Esophagus squamous epithelium (tissue), 5 donors: Measurements from ENCODE around the gene CASK. TPM values are rescaled to one million over a fixed set of nuclear protein-coding genes. Genes with fewer than 3 reads are reported as not detected.

ENCODE experiments used
- DNase-seq: peaks from one replicate; lab custom pipeline; 2025; lab: John Stamatoyannopoulos, UW
- H3K27ac ChIP-seq, 4 donors: fragments of 200-600 bp; sonication (generic); one replicate each; pipeline ENCODE4 v1.5.1; 2016 to 2019; ENCODE audit warnings: mild to moderate bottlenecking in 1 of 4
- H3K27me3 ChIP-seq, 4 donors: fragments of 200-600 bp; sonication (generic); 1 replicate in 3 of 4; 2 replicates in 1 of 4; pipeline versions ENCODE4 v1.5.1 to v1.6.0; 2017 to 2021; ENCODE audit warnings: antibody characterized with exemption in 1 of 4
- H3K36me3 ChIP-seq, 3 donors: fragments of 200-600 bp; sonication (generic); one replicate each; pipeline ENCODE4 v1.5.1; 2016 to 2019
- H3K4me1 ChIP-seq, 3 donors: fragments of 200-600 bp; sonication (generic); one replicate each; pipeline ENCODE4 v1.5.1; 2017 to 2019
- H3K4me3 ChIP-seq, 4 donors: fragments of 200-600 bp; sonication (generic); 1 replicate in 3 of 4; 2 replicates in 1 of 4; pipeline ENCODE4 v1.5.1; 2016 to 2019; ENCODE audit warnings: mild to moderate bottlenecking in 2 of 4, moderate library complexity in 1 of 4
- H3K9me3 ChIP-seq, 3 donors: fragments of 200-600 bp; sonication (generic); one replicate each; pipeline ENCODE4 v1.5.1; 2016 to 2019
- CTCF ChIP-seq, 6 experiments: fragments of 450-650 bp in 4 of 6; fragments of 200-600 bp in 2 of 6; sonication (generic) in 2 of 6; IDR thresholded peaks; one replicate each; pipeline ENCODE4 v1.5.1; 2016 to 2019; ENCODE audit warnings: antibody characterized with exemption in 6 of 6, mild to moderate bottlenecking in 4 of 6, moderate library complexity in 4 of 6
- POLR2A ChIP-seq, 4 donors: fragments of 450-650 bp; IDR thresholded peaks; one replicate each; pipeline ENCODE4 v1.6.1; 2017; ENCODE audit warnings: antibody characterized with exemption in 4 of 4, mild to moderate bottlenecking in 4 of 4, moderate library complexity in 3 of 4
- WGBS, 2 donors: methylation state at CpG; one replicate each; pipeline ENCODE4 v1.1.5; 2018; 5-methylcytosine and 5-hydroxymethylcytosine counted together
- intact Hi-C: fragments of 100-400 bp; cut with DNase I; formaldehyde crosslinking; loops from one replicate; pipeline ENCODE4 v1.15.0; 2022
- total RNA-seq, 4 donors: library from RNA; depleted of rRNA; stranded (reverse); fragments of >200 nt; gene quantifications; one replicate each; pipeline ENCODE4 v1.1.0, GENCODE V29; 2016
- donor health status: DM: yes; HTN: yes; CAD: no.

The CASK gene
- total RNA-seq, 4 donors from 2014 or later = 32.3 to 57.4 (median 36.0) TPM

GRCh38 chrX:41846714-41847113 lies 76.6 kb downstream of the CASK start:
- intact Hi-C loops = no loop called here
- no peak overlapping the region for H3K4me3 ChIP-seq
- no peak overlapping the region for H3K27ac ChIP-seq
- peaks cover 0 to 36% (median 16%) of the 10 kb centered on the region in 3 donors for H3K9me3 ChIP-seq
- TF ChIP-seq CTCF (IDR thresholded peaks at IDR 0.05) (no peak), POLR2A (IDR thresholded peaks at IDR 0.05) (no peak)
- peaks cover 0 to 35% (median 0%) of the 10 kb centered on the region in 3 donors for H3K36me3 ChIP-seq
- 73 to 85% methylated on average over 2 of the region's 2 CpGs for WGBS, 2 donors
- H3K4me1 ChIP-seq = no peaks in the 10 kb centered on the region
- no peaks in the 10 kb centered on the region for H3K27me3 ChIP-seq
- DNase-seq = no peak

- H3K27ac ChIP-seq = no peak overlapping the region
- 62 to 82% methylated on average over 6 of the region's 6 CpGs for WGBS, 2 donors
- no peaks in the 10 kb centered on the region for H3K36me3 ChIP-seq
- no peak for DNase-seq
- TF ChIP-seq CTCF (IDR thresholded peaks at IDR 0.05) (no peak), POLR2A (IDR thresholded peaks at IDR 0.05) (no peak)
- intact Hi-C loops = no loop called here
- no peak overlapping the region for H3K4me3 ChIP-seq
- H3K4me1 ChIP-seq = no peaks in the 10 kb centered on the region
- H3K27me3 ChIP-seq = no peaks in the 10 kb centered on the region
- H3K9me3 ChIP-seq = peaks cover 0 to 3% (median 0%) of the 10 kb centered on the region in 3 donors
Observed at GRCh38 chrX:41837270-41837944, 85.9 kb downstream of the CASK start.

- no peak for DNase-seq
- Histone ChIP-seq H3K27ac (no peak overlapping the region), H3K4me1 (no peaks in the 10 kb centered on the region), H3K36me3 (no peaks in the 10 kb centered on the region), H3K4me3 (no peak overlapping the region), H3K9me3 (no peaks in the 10 kb centered on the region), H3K27me3 (no peaks in the 10 kb centered on the region)
- no peak for TF ChIP-seq CTCF (IDR thresholded peaks at IDR 0.05)
- TF ChIP-seq POLR2A (IDR thresholded peaks at IDR 0.05) = no peak
- intact Hi-C loops = no loop called here
- 60 to 79% methylated on average over 1 of the region's 1 CpG for WGBS, 2 donors
Observed at GRCh38 chrX:41828826-41829225, 94.5 kb downstream of the CASK start.

- DNase-seq = no peak
- TF ChIP-seq CTCF (IDR thresholded peaks at IDR 0.05) (no peak), POLR2A (IDR thresholded peaks at IDR 0.05) (no peak)
- Histone ChIP-seq H3K4me3 (no peak overlapping the region), H3K36me3 (no peaks in the 10 kb centered on the region), H3K4me1 (no peaks in the 10 kb centered on the region), H3K27me3 (no peaks in the 10 kb centered on the region), H3K9me3 (no peaks in the 10 kb centered on the region), H3K27ac (no peak overlapping the region)
- intact Hi-C loops = no loop called here
Observed at GRCh38 chrX:41827886-41828285, 95.5 kb downstream of the CASK start.

- H3K9me3 ChIP-seq = no peaks in the 10 kb centered on the region
- 47 to 66% methylated on average over 2 of the region's 2 CpGs for WGBS, 2 donors
- no peak overlapping the region for H3K4me3 ChIP-seq
- intact Hi-C loops = no loop called here
- no peaks in the 10 kb centered on the region for H3K4me1 ChIP-seq
- no peak overlapping the region for H3K27ac ChIP-seq
- no peak for TF ChIP-seq CTCF (IDR thresholded peaks at IDR 0.05)
- TF ChIP-seq POLR2A (IDR thresholded peaks at IDR 0.05) = no peak
- no peak for DNase-seq
- no peaks in the 10 kb centered on the region for H3K27me3 ChIP-seq
- no peaks in the 10 kb centered on the region for H3K36me3 ChIP-seq
Observed at GRCh38 chrX:41825796-41826195, 97.6 kb downstream of the CASK start.
